Medulla oblongata (tissue), 1 donor: ENCODE data around the gene TDP1.

Experiments used
- DNase-seq: peaks from one replicate; pipeline ENCODE4 v3.0.0-alpha.2; 2015; ENCODE audit errors: extremely low spot score

The TDP1 gene

GRCh38 chr14:89955745-89956660 lies at the start of gene TDP1:
Gene TDP1 (plus strand): TSS chr14:89955927. CDS start chr14:89963115, 7,188 bp downstream.
- DNase-seq: peak; percentile 97

- no peak for DNase-seq
These were observed 49.7 kb upstream of the TDP1 start for GRCh38 chr14:89906000-89906399.

GRCh38 chr14:89907655-89908054 lies 48.1 kb upstream of the TDP1 start:
- DNase-seq: no peak

GRCh38 chr14:89908712-89909450 lies 46.8 kb upstream of the TDP1 start:
- no peak for DNase-seq

GRCh38 chr14:89909586-89909985 lies 46.1 kb upstream of the TDP1 start:
- DNase-seq: no peak

GRCh38 chr14:89910691-89911009 lies 45.1 kb upstream of the TDP1 start:
- no peak for DNase-seq

- DNase-seq: peak; percentile 78
These were observed 44.5 kb upstream of the TDP1 start for GRCh38 chr14:89911010-89911919.

GRCh38 chr14:89912221-89912620 lies 43.5 kb upstream of the TDP1 start:
- no peak for DNase-seq

GRCh38 chr14:89912667-89913211 lies 43.0 kb upstream of the TDP1 start:
- DNase-seq: peak; percentile 54

GRCh38 chr14:89915114-89915878 lies 40.4 kb upstream of the TDP1 start:
- peak; percentile 92 for DNase-seq

GRCh38 chr14:89918721-89919120 lies 37.0 kb upstream of the TDP1 start:
- no peak for DNase-seq

- no peak for DNase-seq
These were observed 35.7 kb upstream of the TDP1 start for GRCh38 chr14:89920056-89920455.

- no peak for DNase-seq
These were observed 34.4 kb upstream of the TDP1 start for GRCh38 chr14:89921346-89921745.

GRCh38 chr14:89922031-89922907 lies 33.5 kb upstream of the TDP1 start:
- no peak for DNase-seq

- DNase-seq: no peak
These were observed 31.5 kb upstream of the TDP1 start for GRCh38 chr14:89924268-89924667.

GRCh38 chr14:89926694-89927093 lies 29.0 kb upstream of the TDP1 start:
- DNase-seq: no peak

- DNase-seq: peak; percentile 37
These were observed 28.4 kb upstream of the TDP1 start for GRCh38 chr14:89927186-89927865.

GRCh38 chr14:89933002-89933401 lies 22.7 kb upstream of the TDP1 start:
- no peak for DNase-seq

- no peak for DNase-seq
These were observed 19.0 kb upstream of the TDP1 start for GRCh38 chr14:89936654-89937185.
